Measurements from ENCODE around the gene KIF1A. TPM values are rescaled to one million over a fixed set of nuclear protein-coding genes. Genes with fewer than 3 reads are reported as not detected.

The KIF1A gene, protein sequence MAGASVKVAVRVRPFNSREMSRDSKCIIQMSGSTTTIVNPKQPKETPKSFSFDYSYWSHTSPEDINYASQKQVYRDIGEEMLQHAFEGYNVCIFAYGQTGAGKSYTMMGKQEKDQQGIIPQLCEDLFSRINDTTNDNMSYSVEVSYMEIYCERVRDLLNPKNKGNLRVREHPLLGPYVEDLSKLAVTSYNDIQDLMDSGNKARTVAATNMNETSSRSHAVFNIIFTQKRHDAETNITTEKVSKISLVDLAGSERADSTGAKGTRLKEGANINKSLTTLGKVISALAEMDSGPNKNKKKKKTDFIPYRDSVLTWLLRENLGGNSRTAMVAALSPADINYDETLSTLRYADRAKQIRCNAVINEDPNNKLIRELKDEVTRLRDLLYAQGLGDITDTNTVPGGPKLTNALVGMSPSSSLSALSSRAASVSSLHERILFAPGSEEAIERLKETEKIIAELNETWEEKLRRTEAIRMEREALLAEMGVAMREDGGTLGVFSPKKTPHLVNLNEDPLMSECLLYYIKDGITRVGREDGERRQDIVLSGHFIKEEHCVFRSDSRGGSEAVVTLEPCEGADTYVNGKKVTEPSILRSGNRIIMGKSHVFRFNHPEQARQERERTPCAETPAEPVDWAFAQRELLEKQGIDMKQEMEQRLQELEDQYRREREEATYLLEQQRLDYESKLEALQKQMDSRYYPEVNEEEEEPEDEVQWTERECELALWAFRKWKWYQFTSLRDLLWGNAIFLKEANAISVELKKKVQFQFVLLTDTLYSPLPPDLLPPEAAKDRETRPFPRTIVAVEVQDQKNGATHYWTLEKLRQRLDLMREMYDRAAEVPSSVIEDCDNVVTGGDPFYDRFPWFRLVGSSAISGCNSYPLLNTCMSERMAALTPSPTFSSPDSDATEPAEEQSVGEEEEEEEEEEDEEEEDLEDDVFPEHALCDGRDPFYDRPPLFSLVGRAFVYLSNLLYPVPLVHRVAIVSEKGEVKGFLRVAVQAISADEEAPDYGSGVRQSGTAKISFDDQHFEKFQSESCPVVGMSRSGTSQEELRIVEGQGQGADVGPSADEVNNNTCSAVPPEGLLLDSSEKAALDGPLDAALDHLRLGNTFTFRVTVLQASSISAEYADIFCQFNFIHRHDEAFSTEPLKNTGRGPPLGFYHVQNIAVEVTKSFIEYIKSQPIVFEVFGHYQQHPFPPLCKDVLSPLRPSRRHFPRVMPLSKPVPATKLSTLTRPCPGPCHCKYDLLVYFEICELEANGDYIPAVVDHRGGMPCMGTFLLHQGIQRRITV (N-terminal part only)
- 0.72 TPM in 1 of 2 replicates, not detected in the other for total RNA-seq

GRCh38 chr2:240819858-240820606 is at the start of gene KIF1A:
TSS of gene KIF1A (minus strand) at chr2:240820219. CDS start at chr2:240797752, 22,467 bp downstream.

DNA sequence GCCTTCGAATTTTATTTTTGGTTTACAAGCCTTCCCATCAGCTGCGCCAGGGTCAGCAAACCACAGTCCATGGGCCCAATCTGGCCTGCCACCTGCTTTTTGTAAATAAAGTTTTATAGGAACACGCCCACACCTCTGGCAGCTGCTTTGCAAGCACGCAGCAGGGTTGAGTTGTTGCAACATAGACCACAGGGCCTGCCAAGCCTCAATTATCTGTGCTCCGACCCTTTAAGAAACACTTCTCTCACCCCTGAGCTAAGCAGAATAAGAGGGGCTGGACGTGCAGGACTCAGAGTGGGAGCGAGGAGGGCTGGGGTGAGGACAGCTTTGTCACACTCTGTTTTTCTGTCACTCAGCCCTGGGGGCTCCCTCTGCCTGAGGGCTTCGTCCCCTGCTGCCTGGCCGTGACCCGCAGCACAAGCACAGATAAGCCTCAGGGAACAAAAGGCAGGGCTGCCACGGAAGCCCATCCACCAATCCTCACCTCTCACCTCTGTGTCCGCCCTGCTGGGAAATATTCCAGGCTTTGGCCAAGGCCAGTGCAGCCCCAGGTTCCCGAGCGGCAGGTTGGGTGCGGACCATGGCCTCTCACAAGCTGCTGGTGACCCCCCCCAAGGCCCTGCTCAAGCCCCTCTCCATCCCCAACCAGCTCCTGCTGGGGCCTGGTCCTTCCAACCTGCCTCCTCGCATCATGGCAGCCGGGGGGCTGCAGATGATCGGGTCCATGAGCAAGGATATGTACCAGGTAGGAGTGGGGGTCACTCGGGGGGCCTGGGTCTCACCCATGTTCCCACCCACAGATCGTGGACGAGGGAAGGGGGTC is 48.5 kb upstream of the KIF1A start, which contains the start of gene AGXT:
TSS of gene AGXT (plus strand) at position 539 of the 823 bp plus-strand sequence. CDS start at position 581, 42 bp downstream.

GRCh38 chr2:240691631-240692420 is 128.2 kb downstream of the KIF1A start, which contains the start of gene AQP12A:
TSS of gene AQP12A (plus strand) at chr2:240691866. CDS start at chr2:240691914, 48 bp downstream.

DNA sequence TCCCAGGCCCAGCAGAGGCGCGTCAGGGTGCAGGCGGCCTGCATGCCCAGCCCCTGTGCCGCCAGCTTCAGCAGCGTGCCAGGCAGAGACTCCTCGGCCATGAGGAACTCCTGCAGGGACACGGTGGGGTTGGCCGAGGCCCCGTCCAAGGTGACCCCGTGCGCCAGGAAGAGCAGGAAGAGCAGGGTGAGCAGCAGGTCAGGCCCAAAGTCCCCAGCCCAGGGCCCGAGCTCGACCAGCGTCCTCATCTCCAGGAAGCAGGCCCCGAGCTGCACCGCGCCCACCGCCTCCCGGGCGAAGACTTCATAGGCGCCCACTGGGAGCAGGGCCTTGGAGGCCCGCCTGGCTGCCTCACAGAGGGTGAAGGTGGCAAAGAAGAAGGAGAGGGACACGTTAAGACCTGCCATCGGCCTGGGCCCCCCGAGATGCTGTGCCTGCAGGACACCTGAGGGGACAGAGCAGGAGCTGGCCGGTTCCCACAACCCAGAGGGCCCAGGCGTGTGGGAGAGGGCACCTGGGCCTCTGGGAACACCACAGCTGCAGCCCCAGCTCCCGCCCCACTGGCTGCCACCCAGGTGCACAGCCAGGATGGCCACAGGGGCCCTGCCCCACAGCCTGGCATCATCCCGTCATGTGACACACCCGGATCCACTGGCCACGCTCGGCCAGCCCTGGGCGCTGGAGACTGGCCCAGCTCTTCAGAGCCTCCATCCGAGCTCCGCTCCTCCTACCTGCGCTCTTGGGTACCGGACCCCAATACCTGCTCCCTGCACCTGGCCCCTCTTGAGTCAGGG is 137.4 kb downstream of the KIF1A start, which contains the start of gene AQP12B:
TSS of gene AQP12B (minus strand) at position 455 of the 794 bp plus-strand sequence. CDS start at position 407, 48 bp downstream.

Other genes with a start within 250 kb of the KIF1A start
- 19.4 and 21.9 TPM in 2 replicates for gene CAPN10, start 233.5 kb downstream of the KIF1A start, total RNA-seq
- 0.24 and 0.85 TPM in 2 replicates for gene GPR35, start 194.7 kb downstream of the KIF1A start, total RNA-seq
- gene AQP12B, start 137.3 kb downstream of the KIF1A start, total RNA-seq, result not detected in 2 replicates
- not detected in 2 replicates for gene AQP12A, start 128.4 kb downstream of the KIF1A start, total RNA-seq
- not detected in 2 replicates for gene AGXT, start 48.6 kb upstream of the KIF1A start, total RNA-seq
- gene MAB21L4, start 75.9 kb upstream of the KIF1A start, total RNA-seq, result 0.85 and 3.4 TPM in 2 replicates
- not detected in 2 replicates for gene CROCC2, start 86.1 kb upstream of the KIF1A start, total RNA-seq
- 0.48 TPM in 1 of 2 replicates, not detected in the other for gene SNED1, start 178.4 kb upstream of the KIF1A start, total RNA-seq